ENCODE data around the gene BORCS6. TPM values are rescaled to one million over a fixed set of nuclear protein-coding genes. Genes with fewer than 3 reads are reported as not detected.

The BORCS6 gene
- total RNA-seq, 1 experiment from 2014 or later, result 6.4 TPM

DNA sequence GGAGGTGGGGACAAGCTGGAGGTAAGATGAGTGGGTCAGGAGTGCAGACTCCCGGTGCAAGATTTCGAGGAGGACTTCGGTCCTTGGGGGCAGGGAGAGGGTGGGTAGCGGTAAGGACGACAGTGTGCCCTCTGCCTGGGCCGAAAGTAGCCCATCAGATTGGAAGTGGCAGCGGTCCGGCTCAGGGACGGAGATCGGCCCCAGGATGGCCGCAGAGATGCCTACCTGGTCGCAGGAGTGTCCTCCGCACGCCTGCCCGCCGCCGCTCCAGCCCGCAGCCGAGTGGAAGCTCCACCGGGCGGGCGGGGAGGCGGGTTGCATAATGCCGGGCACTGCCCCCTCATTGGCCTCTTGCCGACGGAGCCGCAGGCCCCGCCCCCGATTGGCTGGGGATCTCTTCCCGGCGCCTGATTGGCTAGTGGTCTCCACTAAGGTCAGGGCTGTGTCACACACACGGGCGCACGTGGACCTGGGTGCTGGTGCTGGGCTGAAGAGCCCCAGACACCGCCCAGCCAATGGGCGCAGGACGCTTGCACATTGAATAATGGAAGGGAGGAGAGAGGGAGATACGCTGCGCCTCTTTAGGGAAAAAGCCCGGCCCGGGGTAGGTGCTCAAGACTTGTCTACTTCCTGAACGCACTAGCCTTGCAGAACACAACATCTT, 37.7 kb downstream of the BORCS6 start, which contains the start of gene PER1:
TSS of gene PER1 (minus strand) at position 293 of the 664 bp plus-strand sequence. CDS start 1,698 bp downstream, outside the sequence.
- no TSS peak for BruUV-seq (replicated peaks)

More for the DNA sequence above, 37.7 kb downstream of the BORCS6 start, which contains the start of gene PER1:
- H3K79me2 ChIP-seq (ENCODE audit: insufficient read depth, low read length), result peaks cover 57% of the 10 kb centered on the region
- H2AFZ ChIP-seq (ENCODE audit: low read depth, low read length, poor library complexity, severe bottlenecking), result no peak within 1 kb of the TSS
- H3K4me3 ChIP-seq (replicated peaks in 1 of 2; ENCODE audit: low read depth in 1 of 2, low read length in 2 of 2), result peak within 1 kb of the TSS; percentile 85 to 95
- no peak; the same call in 1 of the 2 replicates for TF ChIP-seq CEBPB (IDR thresholded peaks at IDR 0.05; ENCODE audit: low read depth)
- TF ChIP-seq RAD21 (IDR thresholded peaks at IDR 0.05; ENCODE audit: low read depth), result no peak
- TF ChIP-seq POLR2AphosphoS5 (IDR thresholded peaks at IDR 0.05; ENCODE audit: low read depth, low read length), result peak; percentile 78
- peak; percentile 77 for TF ChIP-seq EGR1 (IDR thresholded peaks at IDR 0.05; ENCODE audit: low read depth)
- TF ChIP-seq FOSL1 (IDR thresholded peaks at IDR 0.05; ENCODE audit: low read depth), result no peak
- TF ChIP-seq, protein P1, sequence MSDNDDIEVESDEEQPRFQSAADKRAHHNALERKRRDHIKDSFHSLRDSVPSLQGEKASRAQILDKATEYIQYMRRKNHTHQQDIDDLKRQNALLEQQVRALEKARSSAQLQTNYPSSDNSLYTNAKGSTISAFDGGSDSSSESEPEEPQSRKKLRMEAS (IDR thresholded peaks at IDR 0.05), result peak; percentile 95
- TF ChIP-seq, protein P2, sequence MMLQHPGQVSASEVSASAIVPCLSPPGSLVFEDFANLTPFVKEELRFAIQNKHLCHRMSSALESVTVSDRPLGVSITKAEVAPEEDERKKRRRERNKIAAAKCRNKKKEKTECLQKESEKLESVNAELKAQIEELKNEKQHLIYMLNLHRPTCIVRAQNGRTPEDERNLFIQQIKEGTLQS (IDR thresholded peaks at IDR 0.05), result no peak
- peak; percentile 79 for TF ChIP-seq SIN3A (IDR thresholded peaks at IDR 0.05; ENCODE audit: low read depth)
- peak; percentile 77 for TF ChIP-seq SP1 (IDR thresholded peaks at IDR 0.05; ENCODE audit: low read depth)
- TF ChIP-seq ELF1 (IDR thresholded peaks at IDR 0.05; ENCODE audit: borderline replicate concordance, low read depth), result no peak
- no peak for TF ChIP-seq EZH2phosphoT487 (IDR thresholded peaks at IDR 0.05; ENCODE audit: borderline replicate concordance)
- TF ChIP-seq POLR2A (IDR thresholded peaks at IDR 0.05; ENCODE audit: borderline replicate concordance, extremely low read depth, insufficient read depth, insufficient read length), result peak; percentile 53
- H3K9ac ChIP-seq (ENCODE audit: low read length), result peak within 1 kb of the TSS; percentile 99
- no peaks in the 10 kb centered on the region for H3K27me3 ChIP-seq (ENCODE audit: insufficient read depth, low read length)
- ATAC-seq, result peak; percentile 49
- H3K9me3 ChIP-seq (ENCODE audit: control insufficient read depth in 1 of 2, insufficient read depth in 1 of 2, low read depth in 1 of 2, low read length in 2 of 2), result no peaks in the 10 kb centered on the region
- H4K20me1 ChIP-seq (ENCODE audit: insufficient read depth), result no peaks in the 10 kb centered on the region
- ChIA-PET POLR2A (interaction anchor here (0.6 to 1.6 kb wide), 8 partner anchors 9 to 67 kb away, joined by 3 to 8 read pairs (median 4); partner anchors contain the start of gene BORCS6), RAD21 (ENCODE audit: low non-redundant PET in 1 of 2, low total read pairs in 2 of 2, uncharacterized antibody in 2 of 2, unreplicated experiment in 2 of 2) (no interaction called here), CTCF (interaction anchor here (0.6 kb wide), 1 partner anchor 50 kb away, joined by 4 read pairs; no protein-coding TSS in a partner anchor)
- peaks cover 39 to 63% of the 10 kb centered on the region in 2 experiments for H3K4me1 ChIP-seq (ENCODE audit: control insufficient read depth in 1 of 2, insufficient read depth in 2 of 2, low read length in 2 of 2)
- peak within 1 kb of the TSS; percentile 100 for H3K4me2 ChIP-seq (ENCODE audit: low read length)
- no peaks in the 10 kb centered on the region for H3K9me2 ChIP-seq (ENCODE audit: insufficient read depth)
- peak; percentile 86 for DNase-seq (ENCODE audit: low read depth, low spot score)
- intact Hi-C loops (cut with micrococcal nuclease), result loop anchor here (1.0 kb wide), 1 partner anchor 13 kb away; no protein-coding TSS in a partner anchor
- H3K36me3 ChIP-seq (ENCODE audit: control insufficient read depth in 1 of 2, insufficient read depth in 2 of 2, low read length in 2 of 2), result peaks cover 25 to 32% of the 10 kb centered on the region in 2 experiments
- H3K27ac ChIP-seq (ENCODE audit: low read depth, low read length), result peak within 1 kb of the TSS; percentile 77
